ENCODE measurements around the gene LGI4. TPM values are rescaled to one million over a fixed set of nuclear protein-coding genes. Genes with fewer than 3 reads are reported as not detected.

LGI4 gene
- not detected in 2 replicates for total RNA-seq (2014; rRNA removed)
- polyA plus RNA-seq (2012), result 0.10 TPM

GRCh38 chr19:35134601-35135242, at the start of gene LGI4:
TSS of gene LGI4 (minus strand) at chr19:35135059. CDS start at chr19:35134680, 379 bp downstream.
- no peak for DNase-seq (ENCODE audit: low read depth)

- no peak for DNase-seq (ENCODE audit: low read depth)
Measured at GRCh38 chr19:35184267-35184666, 49.4 kb upstream of the LGI4 start.

- no peak for DNase-seq (ENCODE audit: low read depth)
Measured at GRCh38 chr19:35181387-35181786, 46.5 kb upstream of the LGI4 start.

GRCh38 chr19:35179830-35180229, 45.0 kb upstream of the LGI4 start:
- no peak for DNase-seq (ENCODE audit: low read depth)

GRCh38 chr19:35178701-35179100, 43.8 kb upstream of the LGI4 start:
- DNase-seq (ENCODE audit: low read depth), result no peak

GRCh38 chr19:35177377-35178274, 42.8 kb upstream of the LGI4 start:
- no peak for DNase-seq (ENCODE audit: low read depth)

- no peak for DNase-seq (ENCODE audit: low read depth)
Measured at GRCh38 chr19:35176181-35176570, 41.3 kb upstream of the LGI4 start.

- no peak for DNase-seq (ENCODE audit: low read depth)
Measured at GRCh38 chr19:35174226-35174625, 39.4 kb upstream of the LGI4 start.

- no peak for DNase-seq (ENCODE audit: low read depth)
Measured at GRCh38 chr19:35171730-35172129, 36.9 kb upstream of the LGI4 start.

- no peak for DNase-seq (ENCODE audit: low read depth)
Measured at GRCh38 chr19:35170359-35171061, 35.7 kb upstream of the LGI4 start.

- DNase-seq (ENCODE audit: low read depth), result no peak
Measured at GRCh38 chr19:35169221-35169995, 34.5 kb upstream of the LGI4 start.

- no peak for DNase-seq (ENCODE audit: low read depth)
Measured at GRCh38 chr19:35168196-35168595, 33.3 kb upstream of the LGI4 start.

- no peak for DNase-seq (ENCODE audit: low read depth)
Measured at GRCh38 chr19:35167251-35168119, 32.6 kb upstream of the LGI4 start.

GRCh38 chr19:35166100-35167063, 31.5 kb upstream of the LGI4 start:
- DNase-seq (ENCODE audit: low read depth), result no peak

GRCh38 chr19:35165200-35166058, 30.6 kb upstream of the LGI4 start:
- no peak for DNase-seq (ENCODE audit: low read depth)

- DNase-seq (ENCODE audit: low read depth), result no peak
Measured at GRCh38 chr19:35164418-35164817, 29.6 kb upstream of the LGI4 start.

- no peak for DNase-seq (ENCODE audit: low read depth)
Measured at GRCh38 chr19:35162471-35163326, 27.8 kb upstream of the LGI4 start.

- DNase-seq (ENCODE audit: low read depth), result no peak
Measured at GRCh38 chr19:35161434-35161743, 26.5 kb upstream of the LGI4 start.

Data from LHCN-M2 (cell line).